HepG2 (cell line): ENCODE results near the gene ZFHX3. TPM values are rescaled to one million over a fixed set of nuclear protein-coding genes. Genes with fewer than 3 reads are reported as not detected.

Source experiments
- NFE2 ChIP-seq: sonication (generic); formaldehyde crosslinking; IDR thresholded peaks from 2 replicates; pipeline ENCODE4 v1.4.0; 2020; ENCODE audit warnings: missing genetic modification reagents
- NFE2L2 ChIP-seq: fragments of 150-350 bp; IDR thresholded peaks from 2 replicates; pipeline ENCODE4 v1.6.1; 2014; ENCODE audit warnings: low read length
- PATZ1 ChIP-seq: sonication (generic); formaldehyde crosslinking; IDR thresholded peaks from 2 replicates; pipeline ENCODE4 v1.4.0; 2020; ENCODE audit warnings: missing genetic modification reagents
- RFXANK ChIP-seq: IDR thresholded peaks from 2 replicates; pipeline ENCODE4 v1.6.1; 2016
- SP1 ChIP-seq, 2 experiments: fragments of 450-650 bp in 1 of 2; sonication (generic) in 1 of 2; formaldehyde crosslinking in 1 of 2; IDR thresholded peaks; 2 replicates each; pipeline versions ENCODE4 v1.4.0 to v1.6.1; 2016 to 2020; ENCODE audit warnings: missing genetic modification reagents in 1 of 2
- XRCC5 ChIP-seq: fragments of 200-400 bp; formaldehyde crosslinking; optimal IDR thresholded peaks from 2 replicates; pipeline ENCODE3; 2017; ENCODE audit warnings: mild to moderate bottlenecking, low read length
- ZNF207 ChIP-seq: fragments of 450-650 bp; IDR thresholded peaks from 2 replicates; pipeline ENCODE4 v1.6.1; 2016; ENCODE audit warnings: antibody characterized with exemption, borderline replicate concordance
- ZNF318 ChIP-seq: sonication (generic); formaldehyde crosslinking; IDR thresholded peaks from 2 replicates; pipeline ENCODE4 v1.4.0; 2020; ENCODE audit warnings: mild to moderate bottlenecking, missing genetic modification reagents
- ZNF407 ChIP-seq: sonication (generic); formaldehyde crosslinking; IDR thresholded peaks from one replicate; pipeline ENCODE4 v1.5.1; 2020; ENCODE audit warnings: mild to moderate bottlenecking, missing genetic modification reagents; ENCODE audit errors: not compliant biosample characterization
- ZNF670 ChIP-seq: sonication (generic); formaldehyde crosslinking; IDR thresholded peaks from 2 replicates; pipeline ENCODE4 v1.8.0; 2022; ENCODE audit warnings: mild to moderate bottlenecking, missing genetic modification reagents, borderline replicate concordance
- polyA plus RNA-seq, 8 experiments: library from polyadenylated mRNA; depleted of rRNA in 3 of 8; stranded (reverse) in 7 of 8; unstranded in 1 of 8; fragments of >200 nt; fragmentation: Illumina TruSeq in 4 of 8; extraction: Trizol in 4 of 8; gene quantifications; 2 replicates each; pipeline versions ENCODE4 v1.2.1 to v1.2.3, GENCODE V29; 2011 to 2016; ENCODE audit warnings: low read depth in 4 of 8, missing spikeins in 1 of 8, mixed read lengths in 1 of 8; ENCODE audit not compliant: insufficient read depth in 1 of 8
- total RNA-seq, 5 experiments: library from RNA; depleted of rRNA; stranded (reverse); fragments of >200 nt; fragmentation: Illumina TruSeq; extraction: Trizol; gene quantifications; 2 replicates each; pipeline ENCODE4 v1.2.3, GENCODE V29; 2016; ENCODE audit warnings: low read depth in 1 of 5

The ZFHX3 gene
- total and polyA plus RNA-seq, 2 of the 13 experiments (the other 11 are each of a cell fraction or from before 2014, with no cell fraction given), result 5.0 to 6.0 TPM

GRCh38 chr16:73071131-73071940, 23.4 kb upstream of the ZFHX3 start (continued):
- TF ChIP-seq NFE2L2, result no peak
- TF ChIP-seq ZNF670, result no peak
- TF ChIP-seq NFE2 (CRISPR knock-in tag), result no peak
- TF ChIP-seq ZNF207, result no peak
- no peak for TF ChIP-seq ZNF407 (CRISPR knock-in tag)
- no peak for TF ChIP-seq SP1 (IDR thresholded peaks at IDR 0.05)
- TF ChIP-seq SP1 (CRISPR knock-in tag; IDR thresholded peaks at IDR 0.05), result no peak
- TF ChIP-seq PATZ1 (CRISPR knock-in tag), result peak; percentile 48
- no peak for TF ChIP-seq XRCC5
- peak; percentile 65; the same call in 1 of the 2 replicates for TF ChIP-seq ZNF318
- peak; percentile 43; the same call in 1 of the 2 replicates for TF ChIP-seq RFXANK
